ENCODE measurements around the gene TMEM175. TPM values are rescaled to one million over a fixed set of nuclear protein-coding genes. Genes with fewer than 3 reads are reported as not detected.

Gene TMEM175
- total RNA-seq, 2 experiments from 2014 or later, result 51.3 to 57.7 TPM

GRCh38 chr4:945274-946102 lies 13.2 kb downstream of the TMEM175 start:
- ChIA-PET CTCF (no interaction called here), POLR2A (no interaction called here)
- Mint-ChIP-seq H3K9me3 (no peaks in the 10 kb centered on the region), H3K4me3 (no peak overlapping the region), H3K27ac (no peak overlapping the region), H3K36me3 (ENCODE audit: low read depth) (peaks cover 8% of the 10 kb centered on the region), H3K4me1 (ENCODE audit: low read depth) (no peaks in the 10 kb centered on the region), H3K27me3 (no peaks in the 10 kb centered on the region)
- no peaks in the 10 kb centered on the region for H3K36me3 ChIP-seq (ENCODE audit: insufficient read depth, low read length)
- no peaks in the 10 kb centered on the region for H3K27me3 ChIP-seq (ENCODE audit: control insufficient read depth in 1 of 2, insufficient read depth in 2 of 2, low read length in 2 of 2)
- no peak overlapping the region for H3K27ac ChIP-seq (ENCODE audit: low read depth in 1 of 2, low read length in 2 of 2)
- H3K4me1 ChIP-seq (ENCODE audit: insufficient read depth, low read length), result peaks cover 5% of the 10 kb centered on the region
- H3K9me3 ChIP-seq (ENCODE audit: control insufficient read depth in 1 of 2, insufficient read depth in 1 of 2, low read length in 2 of 2), result no peaks in the 10 kb centered on the region
- H3K4me3 ChIP-seq (ENCODE audit: low read length), result no peak overlapping the region
- ATAC-seq (ENCODE audit: poor library complexity), result no peak
- no peak for DNase-seq
- TF ChIP-seq, protein P1, sequence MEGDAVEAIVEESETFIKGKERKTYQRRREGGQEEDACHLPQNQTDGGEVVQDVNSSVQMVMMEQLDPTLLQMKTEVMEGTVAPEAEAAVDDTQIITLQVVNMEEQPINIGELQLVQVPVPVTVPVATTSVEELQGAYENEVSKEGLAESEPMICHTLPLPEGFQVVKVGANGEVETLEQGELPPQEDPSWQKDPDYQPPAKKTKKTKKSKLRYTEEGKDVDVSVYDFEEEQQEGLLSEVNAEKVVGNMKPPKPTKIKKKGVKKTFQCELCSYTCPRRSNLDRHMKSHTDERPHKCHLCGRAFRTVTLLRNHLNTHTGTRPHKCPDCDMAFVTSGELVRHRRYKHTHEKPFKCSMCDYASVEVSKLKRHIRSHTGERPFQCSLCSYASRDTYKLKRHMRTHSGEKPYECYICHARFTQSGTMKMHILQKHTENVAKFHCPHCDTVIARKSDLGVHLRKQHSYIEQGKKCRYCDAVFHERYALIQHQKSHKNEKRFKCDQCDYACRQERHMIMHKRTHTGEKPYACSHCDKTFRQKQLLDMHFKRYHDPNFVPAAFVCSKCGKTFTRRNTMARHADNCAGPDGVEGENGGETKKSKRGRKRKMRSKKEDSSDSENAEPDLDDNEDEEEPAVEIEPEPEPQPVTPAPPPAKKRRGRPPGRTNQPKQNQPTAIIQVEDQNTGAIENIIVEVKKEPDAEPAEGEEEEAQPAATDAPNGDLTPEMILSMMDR (IDR thresholded peaks at IDR 0.05), result no peak
- intact Hi-C loops (cut with DNase I, micrococcal nuclease), result no loop called here

DNA sequence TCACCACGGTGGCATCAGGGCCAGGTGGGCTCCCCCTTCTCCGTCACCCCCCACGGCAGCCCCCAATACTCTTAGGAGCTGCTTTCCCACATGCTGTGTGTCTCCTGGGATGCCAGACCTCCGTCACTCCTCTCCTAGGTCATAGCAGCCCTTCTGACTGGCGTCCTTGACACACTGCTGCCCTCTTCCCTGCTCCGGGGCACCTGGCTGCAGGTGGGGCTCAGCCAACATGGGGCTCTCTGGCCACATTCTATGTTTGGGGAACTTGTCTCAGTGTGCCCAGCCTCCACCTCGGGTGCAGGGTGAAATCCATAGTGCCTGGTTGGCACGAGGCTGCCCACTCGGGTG lies 13.8 kb downstream of the TMEM175 start:
- Histone ChIP-seq H3K4me3 (ENCODE audit: low read length) (no peak overlapping the region), H3K9me3 (ENCODE audit: control insufficient read depth in 1 of 2, insufficient read depth in 1 of 2, low read length in 2 of 2) (no peaks in the 10 kb centered on the region), H3K27me3 (ENCODE audit: control insufficient read depth in 1 of 2, insufficient read depth in 2 of 2, low read length in 2 of 2) (no peaks in the 10 kb centered on the region), H3K27ac (ENCODE audit: low read depth in 1 of 2, low read length in 2 of 2) (no peak overlapping the region), H3K4me1 (ENCODE audit: insufficient read depth, low read length) (peaks cover 5% of the 10 kb centered on the region), H3K36me3 (ENCODE audit: insufficient read depth, low read length) (no peaks in the 10 kb centered on the region)
- H3K27me3 Mint-ChIP-seq, result no peaks in the 10 kb centered on the region
- TF ChIP-seq, protein P1 (IDR thresholded peaks at IDR 0.05), result no peak
- no peak overlapping the region for H3K27ac Mint-ChIP-seq
- ATAC-seq (ENCODE audit: poor library complexity), result no peak
- H3K9me3 Mint-ChIP-seq, result no peaks in the 10 kb centered on the region
- peaks cover 8% of the 10 kb centered on the region for H3K36me3 Mint-ChIP-seq (ENCODE audit: low read depth)
- no peaks in the 10 kb centered on the region for H3K4me1 Mint-ChIP-seq (ENCODE audit: low read depth)
- ChIA-PET POLR2A (no interaction called here), CTCF (no interaction called here)
- no peak overlapping the region for H3K4me3 Mint-ChIP-seq
- intact Hi-C loops (cut with DNase I, micrococcal nuclease), result no loop called here
- DNase-seq, result no peak

- no peak overlapping the region for H3K4me3 Mint-ChIP-seq
- POLR2A ChIA-PET, result no interaction called here
- H3K9me3 ChIP-seq (ENCODE audit: control insufficient read depth in 1 of 2, insufficient read depth in 1 of 2, low read length in 2 of 2), result no peaks in the 10 kb centered on the region
- no peak overlapping the region for H3K27ac Mint-ChIP-seq
- no peaks in the 10 kb centered on the region for H3K4me1 Mint-ChIP-seq (ENCODE audit: low read depth)
- H3K27ac ChIP-seq (ENCODE audit: low read depth in 1 of 2, low read length in 2 of 2), result no peak overlapping the region
- peaks cover 8% of the 10 kb centered on the region for H3K36me3 Mint-ChIP-seq (ENCODE audit: low read depth)
- no peak for ATAC-seq (ENCODE audit: poor library complexity)
- H3K4me1 ChIP-seq (ENCODE audit: insufficient read depth, low read length), result peaks cover 5% of the 10 kb centered on the region
- H3K9me3 Mint-ChIP-seq, result no peaks in the 10 kb centered on the region
- DNase-seq, result no peak
- CTCF ChIA-PET, result no interaction called here
- TF ChIP-seq, protein P1 (IDR thresholded peaks at IDR 0.05), result no peak
- no peaks in the 10 kb centered on the region for H3K36me3 ChIP-seq (ENCODE audit: insufficient read depth, low read length)
- H3K4me3 ChIP-seq (ENCODE audit: low read length), result no peak overlapping the region
- intact Hi-C loops (cut with DNase I, micrococcal nuclease), result no loop called here
- no peaks in the 10 kb centered on the region for H3K27me3 Mint-ChIP-seq
- no peaks in the 10 kb centered on the region for H3K27me3 ChIP-seq (ENCODE audit: control insufficient read depth in 1 of 2, insufficient read depth in 2 of 2, low read length in 2 of 2)
These were observed 14.5 kb downstream of the TMEM175 start for GRCh38 chr4:946517-947471.

Data from CD4-positive, alpha-beta T cell (primary cell).